Liver (tissue), 9 donors: ENCODE data around the gene PPIE. TPM values are rescaled to one million over a fixed set of nuclear protein-coding genes. Genes with fewer than 3 reads are reported as not detected.

Source experiments
- DNase-seq: peaks from one replicate; pipeline ENCODE4 v3.0.0-alpha.2; 2017; ENCODE audit warnings: low spot score
- H3K27ac ChIP-seq, 2 donors: one replicate each; pipeline ENCODE4 v1.7.0; 2013; ENCODE audit warnings: inconsistent platforms in 2 of 2, low read length in 2 of 2, control low read depth in 1 of 2, low read depth in 1 of 2, mild to moderate bottlenecking in 1 of 2
- H3K27me3 ChIP-seq, 4 donors: one replicate each; pipeline versions ENCODE4 v1.6.1 to v1.7.0; 2013; ENCODE audit warnings: low read length in 3 of 4, inconsistent platforms in 1 of 4, mild to moderate bottlenecking in 1 of 4, moderate library complexity in 1 of 4; ENCODE audit not compliant: control insufficient read depth in 4 of 4, insufficient read depth in 4 of 4
- H3K36me3 ChIP-seq, 4 donors: one replicate each; pipeline versions ENCODE4 v1.6.1 to v1.7.0; 2013; ENCODE audit warnings: low read length in 3 of 4, mild to moderate bottlenecking in 3 of 4, low read depth in 1 of 4, moderate library complexity in 1 of 4; ENCODE audit not compliant: control insufficient read depth in 4 of 4, insufficient read depth in 3 of 4
- H3K4me1 ChIP-seq, 4 donors: one replicate each; pipeline versions ENCODE4 v1.6.1 to v1.7.0; 2013; ENCODE audit warnings: low read length in 3 of 4, mild to moderate bottlenecking in 3 of 4, moderate library complexity in 1 of 4; ENCODE audit not compliant: control insufficient read depth in 4 of 4, insufficient read depth in 4 of 4
- H3K4me3 ChIP-seq, 3 donors: one replicate each; pipeline versions ENCODE4 v1.6.1 to v1.7.0; 2013; ENCODE audit warnings: low read length in 3 of 3, control low read depth in 1 of 3, low read depth in 1 of 3, mild to moderate bottlenecking in 1 of 3
- H3K9ac ChIP-seq, 2 donors: one replicate each; pipeline ENCODE4 v1.7.0; 2013; ENCODE audit warnings: low read length in 2 of 2, mild to moderate bottlenecking in 2 of 2, moderate library complexity in 2 of 2, control low read depth in 1 of 2, low read depth in 1 of 2
- H3K9me3 ChIP-seq, 4 donors: one replicate each; pipeline versions ENCODE4 v1.6.1 to v1.7.0; 2013; ENCODE audit warnings: low read length in 3 of 4; ENCODE audit not compliant: control insufficient read depth in 4 of 4
- ATF3 ChIP-seq: IDR thresholded peaks from 2 replicates; pipeline ENCODE4 v1.6.1; 2016; ENCODE audit warnings: antibody characterized with exemption
- CTCF ChIP-seq: fragments of 150-350 bp; IDR thresholded peaks from 2 replicates; pipeline ENCODE4 v1.5.1; 2017; ENCODE audit warnings: improper control_type of control experiment, low read depth, low read length; ENCODE audit not compliant: missing input control
- EGR1 ChIP-seq, 2 donors: IDR thresholded peaks; 2 replicates each; pipeline ENCODE4 v1.6.1; 2016 to 2018; ENCODE audit warnings: antibody characterized with exemption in 2 of 2, low read depth in 2 of 2
- FOXA2 ChIP-seq: IDR thresholded peaks from 2 replicates; pipeline ENCODE4 v1.6.1; 2016; ENCODE audit warnings: antibody characterized with exemption
- GABPA ChIP-seq, 2 donors: IDR thresholded peaks in 1 of 2; conservative IDR thresholded peaks in 1 of 2; 2 replicates each; pipeline ENCODE4 v1.6.1; 2016; ENCODE audit warnings: antibody characterized with exemption in 2 of 2, mild to moderate bottlenecking in 1 of 2, moderate library complexity in 1 of 2
- HNF4A ChIP-seq, 2 donors: conservative IDR thresholded peaks; 2 replicates each; pipeline ENCODE4 v1.6.1; 2016; ENCODE audit warnings: antibody characterized with exemption in 2 of 2, mild to moderate bottlenecking in 2 of 2
- HNF4G ChIP-seq: IDR thresholded peaks from 2 replicates; pipeline ENCODE4 v1.6.1; 2016; ENCODE audit warnings: antibody characterized with exemption
- JUND ChIP-seq, 2 donors: IDR thresholded peaks; 2 replicates each; pipeline ENCODE4 v1.6.1; 2016; ENCODE audit warnings: antibody characterized with exemption in 2 of 2
- MAX ChIP-seq: IDR thresholded peaks from 2 replicates; pipeline ENCODE4 v1.6.1; 2016; ENCODE audit warnings: antibody characterized with exemption
- NR2F2 ChIP-seq: IDR thresholded peaks from 2 replicates; pipeline ENCODE4 v1.6.1; 2016; ENCODE audit warnings: antibody characterized with exemption
- RAD21 ChIP-seq, 2 donors: IDR thresholded peaks; 2 replicates each; pipeline ENCODE4 v1.6.1; 2016; ENCODE audit warnings: antibody characterized with exemption in 2 of 2, mild to moderate bottlenecking in 2 of 2
- REST ChIP-seq: IDR thresholded peaks from 2 replicates; pipeline ENCODE4 v1.6.1; 2016; ENCODE audit warnings: antibody characterized with exemption, mild to moderate bottlenecking
- RXRA ChIP-seq, 2 donors: IDR thresholded peaks; 2 replicates each; pipeline ENCODE4 v1.6.1; 2017 to 2018; ENCODE audit warnings: antibody characterized with exemption in 2 of 2, mild to moderate bottlenecking in 1 of 2
- SP1 ChIP-seq: IDR thresholded peaks from 2 replicates; pipeline ENCODE4 v1.6.1; 2018; ENCODE audit warnings: antibody characterized with exemption, mild to moderate bottlenecking
- TAF1 ChIP-seq: conservative IDR thresholded peaks from 2 replicates; pipeline ENCODE4 v1.6.1; 2016; ENCODE audit warnings: antibody characterized with exemption, mild to moderate bottlenecking
- YY1 ChIP-seq: IDR thresholded peaks from 2 replicates; pipeline ENCODE4 v1.6.1; 2016; ENCODE audit warnings: antibody characterized with exemption, mild to moderate bottlenecking
- ZBTB33 ChIP-seq: IDR thresholded peaks from 2 replicates; pipeline ENCODE4 v1.6.1; 2016; ENCODE audit warnings: antibody characterized with exemption
- WGBS: extraction: QIAGEN DNeasy Blood & Tissue Kit; methylation state at CpG from one replicate; pipeline ENCODE4 v1.1.7; 2013; 5-methylcytosine and 5-hydroxymethylcytosine counted together
- polyA plus RNA-seq, 2 donors: library from polyadenylated mRNA; stranded (reverse) in 1 of 2; unstranded in 1 of 2; fragments of 200-250 nt in 1 of 2; fragments of >200 nt in 1 of 2; fragmentation: Nextera tagmentation in 1 of 2; extraction: Ambion mirVana in 1 of 2; gene quantifications; one replicate each; pipeline versions ENCODE4 v1.2.1 to v1.2.3, GENCODE V29; 2013 to 2015
- total RNA-seq, 2 donors: library from RNA; depleted of rRNA; stranded (reverse); fragments of >200 nt; gene quantifications; one replicate each; pipeline ENCODE4 v1.2.3, GENCODE V29; 2014
- donor health status: healthy.
- donor health status: healthy.
- donor health status: healthy.
- donor health status: healthy.
- donor health status: healthy.

PPIE gene
- total and polyA plus RNA-seq, 4 donors, result 15.5 to 23.6 (median 19.2) TPM

- Histone ChIP-seq H3K4me1 (peaks cover 0 to 14% (median 10%) of the 10 kb centered on the region in 4 donors), H3K9me3 (no peaks in the 10 kb centered on the region), H3K36me3 (no peaks in the 10 kb centered on the region), H3K9ac (no peak overlapping the region), H3K27ac (no peak overlapping the region), H3K27me3 (peaks cover 0 to 7% (median 2%) of the 10 kb centered on the region in 4 donors), H3K4me3 (peak overlapping the region in 1 of 3 donors; percentile 35)
- 13% methylated on average over 56 of the region's 56 CpGs for WGBS
- no peak for DNase-seq
- TF ChIP-seq NR2F2 (no peak), MAX (no peak), ATF3 (no peak), JUND (IDR thresholded peaks at IDR 0.05) (no peak), TAF1 (no peak), YY1 (no peak), RXRA (IDR thresholded peaks at IDR 0.05) (no peak), RAD21 (IDR thresholded peaks at IDR 0.05) (no peak), CTCF (no peak), REST (no peak), HNF4G (no peak), EGR1 (IDR thresholded peaks at IDR 0.05; ENCODE audit: low read depth in 2 of 2) (no peak), HNF4A (conservative IDR thresholded peaks at IDR 0.05) (no peak), SP1 (no peak), FOXA2 (no peak)
Observed at GRCh38 chr1:39692152-39693074, 46.3 kb upstream of the PPIE start.

- peaks cover 0 to 14% (median 10%) of the 10 kb centered on the region in 4 donors for H3K4me1 ChIP-seq
- no peak for DNase-seq
- H3K36me3 ChIP-seq, result no peaks in the 10 kb centered on the region
- H3K4me3 ChIP-seq, result no peak overlapping the region
- peaks cover 0 to 7% (median 2%) of the 10 kb centered on the region in 4 donors for H3K27me3 ChIP-seq
- 96% methylated on average over 1 of the region's 1 CpG for WGBS
- H3K9me3 ChIP-seq, result no peaks in the 10 kb centered on the region
- H3K9ac ChIP-seq, result no peak overlapping the region
- H3K27ac ChIP-seq, result no peak overlapping the region
- TF ChIP-seq ATF3 (no peak), JUND (IDR thresholded peaks at IDR 0.05) (no peak), NR2F2 (no peak), MAX (no peak), YY1 (no peak), GABPA (IDR thresholded peaks at IDR 0.05 in 1 of 2, conservative IDR thresholded peaks at IDR 0.05 in 1 of 2) (no peak), HNF4A (conservative IDR thresholded peaks at IDR 0.05) (no peak), ZBTB33 (no peak), SP1 (no peak), RAD21 (IDR thresholded peaks at IDR 0.05) (no peak), REST (no peak), TAF1 (no peak)
Observed at GRCh38 chr1:39694026-39694425, 44.7 kb upstream of the PPIE start.
